EL (cell line): ENCODE data around the gene DST.
A peak's percentile ranks its signal among the peaks of the same experiment; 100 is the strongest.

Experiments used
- DNase-seq: peaks from one replicate; pipeline ENCODE4 v3.0.0-alpha.2; 2016

DST gene

GRCh38 chr6:56620229-56620868, 22.3 kb downstream of the DST start:
- no peak for DNase-seq

DNA sequence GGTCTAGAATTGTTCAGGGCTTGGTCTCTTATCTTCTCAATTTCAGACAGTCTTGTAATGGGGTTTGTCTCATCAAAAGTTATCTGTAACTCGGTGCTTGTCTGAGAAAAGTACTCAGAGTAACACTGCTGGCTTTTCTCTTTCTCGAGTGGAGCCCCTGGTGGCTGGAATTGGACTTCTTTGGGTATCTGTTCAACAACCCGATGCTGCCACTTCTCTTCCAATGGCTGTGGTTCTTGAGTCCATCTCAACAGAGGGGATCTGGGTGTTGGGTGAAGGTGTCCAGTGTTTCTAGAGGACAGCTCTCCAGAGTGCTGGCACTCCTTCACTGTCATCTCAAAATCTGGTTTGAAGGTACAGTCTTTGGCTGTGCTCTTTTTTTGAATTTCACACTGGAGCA, 24.6 kb downstream of the DST start:
- no peak for DNase-seq

- no peak for DNase-seq
Measured at GRCh38 chr6:56616967-56617366, 25.7 kb downstream of the DST start.

GRCh38 chr6:56613247-56613851, 29.3 kb downstream of the DST start:
- no peak for DNase-seq

DNA sequence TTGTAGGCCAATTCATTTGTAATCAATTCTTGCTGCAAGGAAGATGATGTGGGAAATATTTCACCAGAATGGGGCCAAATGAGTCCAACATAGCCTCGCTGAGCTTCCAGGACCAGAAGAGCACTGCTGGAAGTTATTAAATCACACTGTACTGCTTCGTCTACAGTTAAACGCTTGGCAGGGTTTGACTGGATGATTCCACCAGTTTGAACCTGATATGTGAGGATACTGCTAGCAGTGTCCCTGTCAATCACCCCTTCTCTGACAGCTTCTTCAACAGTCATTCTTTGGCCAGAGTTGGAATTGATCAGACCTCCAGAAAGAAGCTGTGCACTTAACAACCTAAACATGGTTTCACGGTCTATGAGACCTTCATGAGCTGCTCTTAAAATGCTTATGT, 34.4 kb downstream of the DST start:
- DNase-seq, result no peak

DNA sequence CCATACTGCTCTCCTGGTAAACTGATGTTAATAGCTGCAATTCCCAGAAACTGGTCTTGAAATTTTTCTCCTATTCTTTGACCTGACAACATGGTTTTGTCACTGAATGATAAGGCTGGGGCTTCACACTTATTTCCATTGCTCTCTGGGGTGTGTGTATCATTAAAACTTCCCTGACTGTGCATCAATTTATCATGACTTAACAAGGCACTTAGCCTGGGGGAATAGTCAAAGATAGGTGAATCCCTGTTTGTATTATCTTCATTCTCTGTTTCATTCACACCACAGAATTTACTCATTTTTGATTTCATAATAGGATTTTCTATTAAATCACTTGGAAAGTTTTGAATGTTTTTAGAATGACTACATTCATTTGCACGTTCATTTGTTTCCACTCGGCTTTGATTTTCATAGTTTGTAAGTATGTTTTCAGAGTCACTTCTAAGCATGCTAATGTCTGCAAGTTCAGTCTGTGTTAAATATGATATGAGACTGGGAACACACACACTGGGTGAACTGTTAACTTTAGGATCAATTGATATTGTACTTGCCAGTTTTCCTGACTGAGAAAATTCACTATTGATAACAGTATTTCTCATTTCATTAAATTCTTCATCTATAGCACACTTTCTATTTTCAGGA, 35.5 kb downstream of the DST start:
- DNase-seq, result no peak

- DNase-seq, result no peak
Measured at GRCh38 chr6:56605435-56605834, 37.3 kb downstream of the DST start.

GRCh38 chr6:56604186-56604585, 38.5 kb downstream of the DST start:
- DNase-seq, result no peak

DNA sequence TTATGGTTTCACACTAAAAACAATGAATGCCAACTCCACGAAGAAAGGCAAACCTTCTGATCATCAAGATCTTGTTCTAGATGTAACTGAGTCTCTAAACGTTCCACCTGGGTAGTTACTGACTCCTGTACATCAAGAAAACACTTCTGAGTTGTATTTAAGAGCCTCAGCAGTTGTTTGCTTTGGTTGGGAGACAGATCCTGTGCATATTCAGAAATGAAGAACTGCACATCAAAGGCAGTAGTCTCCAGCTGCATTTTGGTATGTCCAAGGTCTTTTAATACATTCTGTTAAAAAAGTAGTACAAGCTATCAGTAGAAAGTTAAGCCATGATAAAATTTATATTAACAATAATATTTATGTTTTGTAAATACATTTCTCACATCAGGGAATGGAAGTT, 41.3 kb downstream of the DST start:
- DNase-seq, result no peak

DNA sequence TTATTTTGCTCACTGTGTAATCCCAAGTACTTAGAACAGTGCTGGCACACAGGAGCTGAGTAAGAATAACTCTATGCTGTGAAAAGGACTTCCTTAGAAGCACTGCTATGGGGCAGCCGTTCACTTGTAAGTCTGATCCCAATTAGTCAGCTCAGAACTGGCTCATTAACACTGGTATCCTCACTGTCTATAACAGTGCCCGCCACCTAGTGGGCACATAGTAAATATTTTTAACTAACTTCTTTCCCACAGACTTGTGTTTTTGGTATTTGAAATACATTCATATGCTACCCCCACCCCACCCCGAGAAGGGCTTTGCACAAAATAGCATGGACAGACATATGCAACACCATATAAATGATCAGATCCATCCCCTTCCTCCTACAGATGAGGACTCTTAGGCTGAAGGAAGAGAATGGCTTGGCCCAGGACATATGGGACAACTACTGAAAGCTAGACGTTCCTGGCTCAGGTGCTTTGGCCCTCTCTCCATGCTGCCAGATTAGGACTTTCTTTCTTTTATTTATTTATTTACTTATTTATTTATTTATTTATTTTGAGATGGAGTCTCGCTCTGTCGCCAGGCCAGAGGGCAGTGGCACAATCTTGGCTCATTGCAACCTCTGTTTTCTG, 47.1 kb downstream of the DST start:
- DNase-seq, result peak; percentile 50

- DNase-seq, result no peak
Measured at GRCh38 chr6:56594699-56595098, 48.0 kb downstream of the DST start.

GRCh38 chr6:56593801-56594318, 48.8 kb downstream of the DST start:
- no peak for DNase-seq

- DNase-seq, result no peak
Measured at GRCh38 chr6:56582236-56582635, 60.5 kb downstream of the DST start.

- no peak for DNase-seq
Measured at GRCh38 chr6:56581296-56581925, 61.3 kb downstream of the DST start.

- DNase-seq, result peak; percentile 37
Measured at GRCh38 chr6:56580271-56580670, 62.4 kb downstream of the DST start.

DNA sequence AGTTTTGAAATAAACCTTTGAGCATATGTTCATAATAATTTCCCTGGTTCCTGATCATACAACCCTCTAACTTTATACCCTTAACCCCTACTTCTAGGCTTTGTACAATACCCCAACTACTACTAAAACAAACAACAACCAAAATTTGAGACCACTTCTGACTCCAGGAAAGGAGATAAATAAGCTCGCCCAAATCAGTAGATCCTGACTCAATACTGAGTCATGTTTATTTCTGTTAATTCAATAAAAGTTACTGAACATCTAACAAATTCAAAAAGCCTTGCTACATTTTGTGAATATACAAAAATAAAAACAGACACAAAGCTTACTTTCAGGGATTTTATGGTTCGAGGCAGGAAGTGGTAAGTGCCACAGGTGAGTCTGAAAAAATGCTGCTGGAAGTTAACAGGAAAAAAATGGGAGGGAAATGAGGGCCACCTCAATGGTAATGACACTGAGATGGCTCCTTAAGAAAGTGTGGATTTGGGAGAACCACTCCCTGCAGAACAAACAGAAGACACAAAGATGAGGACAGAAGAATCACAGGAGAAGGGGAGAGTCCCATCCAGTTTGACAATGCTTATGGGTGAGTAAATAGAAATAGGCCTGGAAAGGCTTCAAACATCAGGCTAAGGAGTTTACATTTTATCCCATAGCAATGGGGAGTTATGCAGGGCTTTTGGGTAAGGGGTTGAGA, 63.4 kb downstream of the DST start:
- DNase-seq, result no peak

GRCh38 chr6:56575736-56576135, 67.0 kb downstream of the DST start:
- DNase-seq, result no peak

DNA sequence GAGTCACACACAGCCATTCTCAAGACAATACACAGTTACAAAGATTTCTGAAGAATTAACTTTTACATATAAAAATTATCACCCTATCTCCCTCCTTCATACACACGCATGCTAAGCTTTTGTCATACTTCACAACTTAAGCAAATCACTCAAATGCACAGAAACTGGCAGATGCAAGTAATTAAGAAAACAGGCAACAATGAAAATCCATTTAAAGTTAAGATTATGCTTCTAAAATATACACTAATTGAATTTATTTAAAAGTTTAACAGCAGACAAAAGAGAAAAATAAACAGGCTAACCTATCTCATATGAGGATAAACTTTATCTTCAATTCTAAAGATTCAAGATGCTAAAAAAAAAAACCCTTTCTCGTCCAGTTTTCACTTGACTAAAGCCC, 68.4 kb downstream of the DST start:
- DNase-seq, result no peak

- no peak for DNase-seq
Measured at GRCh38 chr6:56573624-56574023, 69.1 kb downstream of the DST start.

DNA sequence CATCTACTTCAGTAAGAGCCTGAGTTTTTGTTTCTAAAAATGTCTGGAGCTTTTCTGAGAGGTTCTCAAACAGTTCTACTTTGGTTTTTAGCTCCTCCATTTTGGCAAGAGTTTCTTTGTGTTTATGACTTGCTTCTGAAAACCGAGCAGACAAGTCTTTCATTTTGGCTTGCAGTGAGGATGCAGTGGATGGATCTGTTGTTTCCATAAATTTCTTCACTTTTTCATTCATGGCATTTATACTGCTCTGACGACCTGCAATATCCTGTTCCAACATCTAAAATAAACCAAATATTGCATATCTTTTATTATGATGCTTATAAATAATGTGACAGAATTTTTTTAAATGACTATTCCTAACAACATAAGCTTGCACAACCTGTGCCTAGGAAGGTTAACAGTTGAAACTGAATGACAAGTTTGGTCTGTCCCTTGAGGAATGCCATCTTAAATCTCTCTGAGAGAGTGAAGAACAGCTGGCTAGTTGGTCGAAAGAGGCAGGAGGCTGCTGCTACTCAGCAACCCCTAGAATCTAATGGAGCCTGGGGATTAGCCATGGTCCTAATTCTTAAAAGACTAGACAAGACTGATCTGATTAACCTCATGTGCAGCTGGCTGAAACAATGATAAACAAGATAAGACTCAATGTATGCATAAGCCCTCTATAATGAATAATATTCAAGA, 69.8 kb downstream of the DST start:
- no peak for DNase-seq

- no peak for DNase-seq
Measured at GRCh38 chr6:56571605-56572004, 71.1 kb downstream of the DST start.
